SK-N-SH (cell line): ENCODE results near the gene TOLLIP. TPM values are rescaled to one million over a fixed set of nuclear protein-coding genes. Genes with fewer than 3 reads are reported as not detected.

ENCODE experiments used
- CTCF ChIA-PET: fragments of 300-600, 350-600 bp; formaldehyde crosslinking; extraction: SDS; loops from one replicate; lab custom pipeline; 2021; lab: Yijun Ruan, JAX
- POLR2A ChIA-PET: fragments of 350-600 bp; sonication (Branson Sonifier 250); formaldehyde crosslinking; extraction: SDS; loops from one replicate; lab custom pipeline; 2020; ENCODE audit warnings: antibody characterized with exemption, inconsistent platforms; lab: Yijun Ruan, JAX
- DNase-seq: peaks from one replicate; pipeline ENCODE4 v3.0.0; 2012
- H2AFZ ChIP-seq: fragments of 200-600 bp; sonication (generic); 2 replicates; pipeline ENCODE4 v1.8.1; 2016; ENCODE audit warnings: antibody characterized with exemption, mild to moderate bottlenecking, low read depth
- H3F3A ChIP-seq: fragments of 200-600 bp; sonication (generic); replicated peaks from 2 replicates; pipeline ENCODE3; 2016; ENCODE audit warnings: antibody characterized with exemption, mild to moderate bottlenecking; ENCODE audit not compliant: insufficient read depth
- H3K27ac ChIP-seq, 2 experiments: fragments of 200-500 bp in 1 of 2; fragments of 200-600 bp in 1 of 2; sonication (Bioruptor generic) in 1 of 2; sonication (generic), shearing (Covaris generic) in 1 of 2; 2 replicates each; pipeline versions ENCODE4 v1.5.1 to v1.6.1; 2014 to 2016; ENCODE audit warnings: low read depth in 2 of 2, inconsistent platforms in 1 of 2, low read length in 1 of 2, mild to moderate bottlenecking in 1 of 2, mixed read lengths in 1 of 2
- H3K27me3 ChIP-seq: fragments of 200-600 bp; sonication (generic), shearing (Covaris generic); 2 replicates; pipeline ENCODE4 v1.6.1; 2016; ENCODE audit warnings: mixed run types; ENCODE audit not compliant: insufficient read depth
- H3K36me3 ChIP-seq, 2 experiments: fragments of 200-500 bp in 1 of 2; fragments of 200-600 bp in 1 of 2; sonication (Bioruptor generic) in 1 of 2; sonication (generic) in 1 of 2; replicated peaks in 1 of 2; 2 replicates each; pipeline versions ENCODE3 to v1.5.1; 2014 to 2016; ENCODE audit warnings: low read length in 1 of 2, mild to moderate bottlenecking in 1 of 2; ENCODE audit not compliant: insufficient read depth in 2 of 2, control insufficient read depth in 1 of 2
- H3K4me1 ChIP-seq, 2 experiments: fragments of 200-500 bp in 1 of 2; fragments of 200-600 bp in 1 of 2; sonication (Bioruptor generic) in 1 of 2; sonication (generic), shearing (Covaris generic) in 1 of 2; 2 replicates each; pipeline versions ENCODE4 v1.5.1 to v1.6.1; 2014 to 2016; ENCODE audit warnings: low read depth in 1 of 2, low read length in 1 of 2, mixed run types in 1 of 2; ENCODE audit not compliant: insufficient read depth in 2 of 2, control insufficient read depth in 1 of 2
- H3K4me2 ChIP-seq: fragments of 200-600 bp; sonication (generic), shearing (Covaris generic); 2 replicates; pipeline ENCODE4 v1.6.1; 2017; ENCODE audit warnings: mixed run types
- H3K4me3 ChIP-seq, 2 experiments: fragments of 200-500 bp in 1 of 2; fragments of 200-600 bp in 1 of 2; sonication (Bioruptor generic) in 1 of 2; sonication (generic), shearing (Covaris generic) in 1 of 2; 2 replicates each; pipeline versions ENCODE4 v1.5.1 to v1.8.1; 2014 to 2016; ENCODE audit warnings: low read depth in 2 of 2, inconsistent platforms in 1 of 2, low read length in 1 of 2, mild to moderate bottlenecking in 1 of 2, mixed read lengths in 1 of 2, moderate library complexity in 1 of 2
- H3K79me2 ChIP-seq: fragments of 200-600 bp; sonication (generic); 2 replicates; pipeline ENCODE4 v1.8.1; 2017; ENCODE audit warnings: mild to moderate bottlenecking; ENCODE audit not compliant: insufficient read depth
- H3K9ac ChIP-seq: fragments of 200-600 bp; sonication (generic); 2 replicates; pipeline ENCODE4 v1.6.1; 2017; ENCODE audit warnings: mixed run types
- H3K9me2 ChIP-seq: fragments of 200-600 bp; sonication (generic); 2 replicates; pipeline ENCODE4 v1.6.1; 2017; ENCODE audit warnings: mixed run types
- H3K9me3 ChIP-seq: fragments of 200-600 bp; sonication (generic); 2 replicates; pipeline ENCODE4 v1.6.1; 2017; ENCODE audit warnings: mixed run types, mild to moderate bottlenecking, moderate library complexity
- H4K20me1 ChIP-seq: fragments of 200-600 bp; sonication (generic); 2 replicates; pipeline ENCODE4 v1.6.1; 2017; ENCODE audit warnings: mild to moderate bottlenecking, mixed run types; ENCODE audit not compliant: insufficient read depth
- CHD2 ChIP-seq: fragments of 150-350 bp; IDR thresholded peaks from 2 replicates; pipeline ENCODE4 v1.6.1; 2018; ENCODE audit warnings: low read length; ENCODE audit not compliant: partially characterized antibody
- EP300 ChIP-seq, 2 experiments: IDR thresholded peaks; 2 replicates each; pipeline versions ENCODE4 v1.4.0 to v1.6.1; 2012; ENCODE audit warnings: borderline replicate concordance in 1 of 2, low read depth in 1 of 2, low read length in 1 of 2
- FOSL2 ChIP-seq: IDR thresholded peaks from 2 replicates; pipeline ENCODE4 v1.4.0; 2012; ENCODE audit warnings: low read depth, mild to moderate bottlenecking, moderate library complexity, borderline replicate concordance
- FOXJ3 ChIP-seq: sonication (generic); formaldehyde crosslinking; IDR thresholded peaks from 2 replicates; pipeline ENCODE4 v1.5.1; 2020; ENCODE audit warnings: mild to moderate bottlenecking, missing genetic modification reagents
- FOXM1 ChIP-seq: IDR thresholded peaks from 2 replicates; pipeline ENCODE4 v1.4.0; 2012; ENCODE audit warnings: low read depth, mild to moderate bottlenecking
- GABPA ChIP-seq: IDR thresholded peaks from 2 replicates; pipeline ENCODE4 v1.4.0; 2012; ENCODE audit warnings: low read depth, mild to moderate bottlenecking
- GATA2 ChIP-seq: sonication (generic); formaldehyde crosslinking; IDR thresholded peaks from 2 replicates; pipeline ENCODE4 v1.5.0; 2020; ENCODE audit warnings: mild to moderate bottlenecking, missing genetic modification reagents
- JUND ChIP-seq: IDR thresholded peaks from 2 replicates; pipeline ENCODE4 v1.4.0; 2012
- NFIC ChIP-seq: IDR thresholded peaks from 2 replicates; pipeline ENCODE4 v1.4.0; 2012; ENCODE audit warnings: borderline replicate concordance
- NRF1 ChIP-seq: IDR thresholded peaks from 2 replicates; pipeline ENCODE4 v1.6.1; 2012; ENCODE audit warnings: low read depth, mild to moderate bottlenecking, low read length
- RAD21 ChIP-seq: IDR thresholded peaks from 2 replicates; pipeline ENCODE4 v1.6.1; 2012; ENCODE audit warnings: mild to moderate bottlenecking, low read length
- RXRA ChIP-seq: IDR thresholded peaks from 2 replicates; pipeline ENCODE4 v1.4.0; 2012; ENCODE audit warnings: low read depth, mild to moderate bottlenecking, borderline replicate concordance
- SIN3A ChIP-seq: IDR thresholded peaks from 2 replicates; pipeline ENCODE4 v1.6.1; 2012; ENCODE audit warnings: low read depth, mild to moderate bottlenecking, low read length, moderate library complexity, borderline replicate concordance
- TCF12 ChIP-seq: IDR thresholded peaks from 2 replicates; pipeline ENCODE4 v1.4.0; 2012
- TEAD4 ChIP-seq: IDR thresholded peaks from 2 replicates; pipeline ENCODE4 v1.4.0; 2012; ENCODE audit warnings: mild to moderate bottlenecking, borderline replicate concordance; ENCODE audit not compliant: insufficient read depth
- WGBS: methylation state at CpG from one replicate; pipeline ENCODE4 v1.1.6; 2017; ENCODE audit warnings: low lambda C conversion rate; 5-methylcytosine and 5-hydroxymethylcytosine counted together
- polyA plus RNA-seq, 3 experiments: library from polyadenylated mRNA; depleted of rRNA; stranded (reverse); fragments of >200 nt; gene quantifications; 2 replicates each; pipeline ENCODE4 v1.2.3, GENCODE V29; 2012
- TF ChIP-seq, protein P1 (sequence below): IDR thresholded peaks from 2 replicates; pipeline ENCODE4 v1.4.0; 2012; ENCODE audit warnings: low read depth
- TF ChIP-seq, protein P2 (sequence below): fragments of 150-350 bp; IDR thresholded peaks from 2 replicates; pipeline ENCODE4 v1.6.1; 2016; ENCODE audit warnings: mild to moderate bottlenecking, low read depth, low read length

The TOLLIP gene
- polyA plus RNA-seq, 1 of the 3 experiments (the other 2 are of a cell fraction) = 55.4 TPM

DNA sequence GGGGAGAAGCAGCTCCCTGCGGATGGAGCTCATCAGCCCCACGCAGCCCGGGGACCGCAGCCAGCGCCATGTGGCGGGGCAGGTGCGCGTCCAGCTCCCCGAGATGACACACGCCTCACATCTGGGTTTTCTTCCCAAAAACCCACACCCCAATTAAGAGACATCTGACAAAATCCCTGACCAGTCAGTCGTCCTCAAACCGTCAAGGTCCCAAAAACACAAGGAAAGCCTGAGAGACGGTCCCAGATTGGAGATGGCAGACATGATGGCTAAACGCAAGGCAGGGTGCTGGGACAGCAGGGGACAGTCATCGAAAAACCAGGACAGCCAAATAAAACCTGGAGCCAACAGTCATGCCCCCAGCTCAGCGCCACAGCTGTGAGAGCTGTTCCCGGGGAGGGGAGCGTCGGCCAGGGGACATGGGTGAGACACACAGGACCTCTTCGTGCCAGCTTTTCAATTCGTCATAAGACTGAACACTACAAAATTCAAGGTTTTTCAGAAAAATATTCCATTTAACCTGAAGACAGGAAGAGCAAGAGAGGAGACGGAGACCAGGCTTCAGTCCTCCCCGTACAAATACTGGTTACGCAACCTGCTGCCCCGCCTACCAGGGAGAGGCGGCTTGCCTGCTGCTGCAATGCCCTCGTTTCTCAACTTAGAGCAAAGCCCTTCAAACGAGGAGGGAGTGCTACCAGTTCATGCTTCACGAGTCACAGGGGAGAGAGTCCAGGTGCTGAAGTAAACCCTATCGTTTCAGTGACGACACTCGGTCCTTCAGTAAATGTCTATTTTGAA lies 10.5 kb downstream of the TOLLIP start:
- Histone ChIP-seq H3K4me3 (no peak overlapping the region), H3K9me2 (no peaks in the 10 kb centered on the region), H4K20me1 (peaks cover 43% of the 10 kb centered on the region), H3K4me2 (no peak overlapping the region), H3K79me2 (peaks cover 72% of the 10 kb centered on the region)
- TF ChIP-seq CHD2 = no peak
- TF ChIP-seq NFIC = no peak
- TF ChIP-seq FOXM1 = no peak
- no peak for TF ChIP-seq RXRA
- TF ChIP-seq JUND = no peak
- no peak for TF ChIP-seq TEAD4
- TF ChIP-seq FOSL2 = no peak
- TF ChIP-seq, all 33 proteins: peak for 0
- Histone ChIP-seq H3K36me3 (peaks cover 0 to 25% of the 10 kb centered on the region in 2 experiments), H3K27ac (no peak overlapping the region), H3K9ac (no peak overlapping the region), H2AFZ (no peak overlapping the region), H3K4me1 (no peaks in the 10 kb centered on the region; a peak in 1 of 4 replicates), H3K27me3 (no peaks in the 10 kb centered on the region), H3K9me3 (no peaks in the 10 kb centered on the region), H3F3A (no peaks in the 10 kb centered on the region)
- ChIA-PET CTCF (no interaction called here), POLR2A (no interaction called here)
- 83% methylated on average over 31 of the region's 32 CpGs for WGBS
- DNase-seq = no peak

DNA sequence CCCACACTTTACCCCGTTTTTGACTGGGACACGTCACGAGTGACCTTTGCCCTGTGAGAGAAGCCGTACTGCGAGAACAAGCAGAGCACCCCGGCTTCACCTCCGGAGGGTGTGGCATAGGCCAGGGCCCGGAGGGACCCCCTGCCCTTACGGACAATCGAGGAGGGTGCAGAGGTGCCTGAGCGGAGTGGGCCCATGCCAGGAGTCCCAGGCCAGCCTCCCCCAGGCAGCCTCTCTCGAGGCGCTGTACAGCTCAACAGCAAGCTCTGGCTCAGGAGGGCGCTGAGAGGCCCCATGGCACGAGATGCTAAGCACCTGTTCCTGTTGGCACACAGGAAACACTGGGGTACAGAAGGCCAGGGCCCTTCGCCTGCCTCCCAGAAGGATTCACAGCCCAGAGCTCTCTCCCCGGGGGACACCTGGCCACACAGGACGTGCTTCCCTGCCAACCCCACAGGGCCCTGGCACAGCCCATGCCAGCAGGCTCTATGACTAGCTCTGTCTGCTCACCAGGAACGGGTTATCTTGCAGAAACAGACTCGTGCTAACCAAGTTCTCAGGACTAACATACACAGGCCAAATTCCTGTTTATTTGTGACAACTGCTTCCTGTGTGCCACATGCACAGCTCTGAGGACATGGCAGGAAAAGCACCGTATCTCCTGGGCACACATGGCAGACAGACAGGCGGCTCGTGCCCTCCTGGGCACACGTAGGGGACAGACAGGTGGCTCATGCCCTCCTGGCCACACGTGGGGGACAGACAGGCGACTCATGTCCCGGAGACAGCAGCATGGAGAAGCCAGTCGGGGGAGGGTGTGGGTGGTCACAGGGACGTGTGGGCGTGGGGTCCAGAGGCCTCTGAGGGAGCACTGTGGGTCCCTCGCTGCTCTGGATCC lies 11.6 kb downstream of the TOLLIP start:
- H3K4me3 ChIP-seq = no peak overlapping the region
- peaks cover 36% of the 10 kb centered on the region for H4K20me1 ChIP-seq
- no peaks in the 10 kb centered on the region for H3K27me3 ChIP-seq
- no peak for DNase-seq
- H3K4me1 ChIP-seq = no peaks in the 10 kb centered on the region; a peak in 1 of 4 replicates
- CTCF ChIA-PET = no interaction called here
- H3K4me2 ChIP-seq = no peak overlapping the region
- peaks cover 61% of the 10 kb centered on the region for H3K79me2 ChIP-seq
- 86% methylated on average over 28 of the region's 31 CpGs for WGBS
- no peak overlapping the region for H3K9ac ChIP-seq
- no peaks in the 10 kb centered on the region for H3K9me3 ChIP-seq
- H3F3A ChIP-seq = no peaks in the 10 kb centered on the region
- H3K36me3 ChIP-seq = peaks cover 0 to 29% of the 10 kb centered on the region in 2 experiments
- H3K27ac ChIP-seq = no peak overlapping the region
- H2AFZ ChIP-seq = no peak overlapping the region
- H3K9me2 ChIP-seq = no peaks in the 10 kb centered on the region
- POLR2A ChIA-PET = no interaction called here
- TF ChIP-seq RAD21 (no peak), JUND (no peak), NRF1 (no peak), FOXJ3 (CRISPR knock-in tag) (no peak), SIN3A (no peak), GATA2 (CRISPR knock-in tag) (no peak), GABPA (no peak), TCF12 (no peak), EP300 (IDR thresholded peaks at IDR 0.05; ENCODE audit: borderline replicate concordance in 1 of 2, low read depth in 1 of 2, low read length in 1 of 2) (no peak)
- TF ChIP-seq, protein P1, sequence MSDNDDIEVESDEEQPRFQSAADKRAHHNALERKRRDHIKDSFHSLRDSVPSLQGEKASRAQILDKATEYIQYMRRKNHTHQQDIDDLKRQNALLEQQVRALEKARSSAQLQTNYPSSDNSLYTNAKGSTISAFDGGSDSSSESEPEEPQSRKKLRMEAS = no peak
- TF ChIP-seq, protein P2, sequence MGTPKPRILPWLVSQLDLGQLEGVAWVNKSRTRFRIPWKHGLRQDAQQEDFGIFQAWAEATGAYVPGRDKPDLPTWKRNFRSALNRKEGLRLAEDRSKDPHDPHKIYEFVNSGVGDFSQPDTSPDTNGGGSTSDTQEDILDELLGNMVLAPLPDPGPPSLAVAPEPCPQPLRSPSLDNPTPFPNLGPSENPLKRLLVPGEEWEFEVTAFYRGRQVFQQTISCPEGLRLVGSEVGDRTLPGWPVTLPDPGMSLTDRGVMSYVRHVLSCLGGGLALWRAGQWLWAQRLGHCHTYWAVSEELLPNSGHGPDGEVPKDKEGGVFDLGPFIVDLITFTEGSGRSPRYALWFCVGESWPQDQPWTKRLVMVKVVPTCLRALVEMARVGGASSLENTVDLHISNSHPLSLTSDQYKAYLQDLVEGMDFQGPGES = no peak
